Measurements from ENCODE around the gene SH3BP1. TPM values are rescaled to one million over a fixed set of nuclear protein-coding genes. Genes with fewer than 3 reads are reported as not detected.

The SH3BP1 gene
- total and polyA plus RNA-seq, 2 of the 13 experiments (the other 11 are each of a cell fraction or from before 2014, with no cell fraction given): 8.4 to 18.5 TPM

- TF ChIP-seq, protein P1, sequence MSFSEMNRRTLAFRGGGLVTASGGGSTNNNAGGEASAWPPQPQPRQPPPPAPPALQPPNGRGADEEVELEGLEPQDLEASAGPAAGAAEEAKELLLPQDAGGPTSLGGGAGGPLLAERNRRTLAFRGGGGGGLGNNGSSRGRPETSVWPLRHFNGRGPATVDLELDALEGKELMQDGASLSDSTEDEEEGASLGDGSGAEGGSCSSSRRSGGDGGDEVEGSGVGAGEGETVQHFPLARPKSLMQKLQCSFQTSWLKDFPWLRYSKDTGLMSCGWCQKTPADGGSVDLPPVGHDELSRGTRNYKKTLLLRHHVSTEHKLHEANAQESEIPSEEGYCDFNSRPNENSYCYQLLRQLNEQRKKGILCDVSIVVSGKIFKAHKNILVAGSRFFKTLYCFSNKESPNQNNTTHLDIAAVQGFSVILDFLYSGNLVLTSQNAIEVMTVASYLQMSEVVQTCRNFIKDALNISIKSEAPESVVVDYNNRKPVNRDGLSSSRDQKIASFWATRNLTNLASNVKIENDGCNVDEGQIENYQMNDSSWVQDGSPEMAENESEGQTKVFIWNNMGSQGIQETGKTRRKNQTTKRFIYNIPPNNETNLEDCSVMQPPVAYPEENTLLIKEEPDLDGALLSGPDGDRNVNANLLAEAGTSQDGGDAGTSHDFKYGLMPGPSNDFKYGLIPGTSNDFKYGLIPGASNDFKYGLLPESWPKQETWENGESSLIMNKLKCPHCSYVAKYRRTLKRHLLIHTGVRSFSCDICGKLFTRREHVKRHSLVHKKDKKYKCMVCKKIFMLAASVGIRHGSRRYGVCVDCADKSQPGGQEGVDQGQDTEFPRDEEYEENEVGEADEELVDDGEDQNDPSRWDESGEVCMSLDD (CRISPR knock-in tag; IDR thresholded peaks at IDR 0.05; ENCODE audit: borderline replicate concordance): no peak
- TF ChIP-seq, protein P2, sequence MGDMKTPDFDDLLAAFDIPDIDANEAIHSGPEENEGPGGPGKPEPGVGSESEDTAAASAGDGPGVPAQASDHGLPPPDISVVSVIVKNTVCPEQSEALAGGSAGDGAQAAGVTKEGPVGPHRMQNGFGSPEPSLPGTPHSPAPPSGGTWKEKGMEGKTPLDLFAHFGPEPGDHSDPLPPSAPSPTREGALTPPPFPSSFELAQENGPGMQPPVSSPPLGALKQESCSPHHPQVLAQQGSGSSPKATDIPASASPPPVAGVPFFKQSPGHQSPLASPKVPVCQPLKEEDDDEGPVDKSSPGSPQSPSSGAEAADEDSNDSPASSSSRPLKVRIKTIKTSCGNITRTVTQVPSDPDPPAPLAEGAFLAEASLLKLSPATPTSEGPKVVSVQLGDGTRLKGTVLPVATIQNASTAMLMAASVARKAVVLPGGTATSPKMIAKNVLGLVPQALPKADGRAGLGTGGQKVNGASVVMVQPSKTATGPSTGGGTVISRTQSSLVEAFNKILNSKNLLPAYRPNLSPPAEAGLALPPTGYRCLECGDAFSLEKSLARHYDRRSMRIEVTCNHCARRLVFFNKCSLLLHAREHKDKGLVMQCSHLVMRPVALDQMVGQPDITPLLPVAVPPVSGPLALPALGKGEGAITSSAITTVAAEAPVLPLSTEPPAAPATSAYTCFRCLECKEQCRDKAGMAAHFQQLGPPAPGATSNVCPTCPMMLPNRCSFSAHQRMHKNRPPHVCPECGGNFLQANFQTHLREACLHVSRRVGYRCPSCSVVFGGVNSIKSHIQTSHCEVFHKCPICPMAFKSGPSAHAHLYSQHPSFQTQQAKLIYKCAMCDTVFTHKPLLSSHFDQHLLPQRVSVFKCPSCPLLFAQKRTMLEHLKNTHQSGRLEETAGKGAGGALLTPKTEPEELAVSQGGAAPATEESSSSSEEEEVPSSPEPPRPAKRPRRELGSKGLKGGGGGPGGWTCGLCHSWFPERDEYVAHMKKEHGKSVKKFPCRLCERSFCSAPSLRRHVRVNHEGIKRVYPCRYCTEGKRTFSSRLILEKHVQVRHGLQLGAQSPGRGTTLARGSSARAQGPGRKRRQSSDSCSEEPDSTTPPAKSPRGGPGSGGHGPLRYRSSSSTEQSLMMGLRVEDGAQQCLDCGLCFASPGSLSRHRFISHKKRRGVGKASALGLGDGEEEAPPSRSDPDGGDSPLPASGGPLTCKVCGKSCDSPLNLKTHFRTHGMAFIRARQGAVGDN (CRISPR knock-in tag; IDR thresholded peaks at IDR 0.05): peak; percentile 53
- no peak for TF ChIP-seq MTF2 (CRISPR knock-in tag; IDR thresholded peaks at IDR 0.05; ENCODE audit: borderline replicate concordance)
- TF ChIP-seq TAF1 (CRISPR knock-in tag; IDR thresholded peaks at IDR 0.05): no peak
- TF ChIP-seq CEBPG (CRISPR knock-in tag; IDR thresholded peaks at IDR 0.05): peak; percentile 71
- no peak for TF ChIP-seq AKAP8 (CRISPR knock-in tag; IDR thresholded peaks at IDR 0.05)
- 0 out of 2 replicates have a peak, but pooled peaks have one; percentile 22 for TF ChIP-seq ZNF350 (CRISPR knock-in tag; IDR thresholded peaks at IDR 0.05; ENCODE audit: borderline replicate concordance, low read depth)
- peak; percentile 62 for TF ChIP-seq CTCF (CRISPR knock-in tag; IDR thresholded peaks at IDR 0.05)
- 0 out of 2 replicates have a peak, but pooled peaks have one; percentile 17 for TF ChIP-seq ZFX (CRISPR knock-in tag; IDR thresholded peaks at IDR 0.05; ENCODE audit: low read depth)
- TF ChIP-seq NONO (IDR thresholded peaks at IDR 0.05): no peak
- TF ChIP-seq NONO (CRISPR knock-in tag; conservative IDR thresholded peaks at IDR 0.05): no peak
- TF ChIP-seq SKIL (CRISPR knock-in tag; IDR thresholded peaks at IDR 0.05; ENCODE audit: borderline replicate concordance): 0 out of 2 replicates have a peak, but pooled peaks have one; percentile 28
- 0 out of 2 replicates have a peak, but pooled peaks have one; percentile 14 for TF ChIP-seq MEIS2 (CRISPR knock-in tag; IDR thresholded peaks at IDR 0.05)
- TF ChIP-seq SATB2 (CRISPR knock-in tag; IDR thresholded peaks at IDR 0.05): no peak
- no peak for TF ChIP-seq RFXANK (CRISPR knock-in tag; IDR thresholded peaks at IDR 0.05)
These were observed 1.4 kb downstream of the SH3BP1 start (continued) for GRCh38 chr22:37640591-37641560.

Data from HepG2 (cell line).